BJ (cell line): ENCODE data around the gene ABCF3. TPM values are rescaled to one million over a fixed set of nuclear protein-coding genes. Genes with fewer than 3 reads are reported as not detected.

ENCODE experiments used
- CTCF ChIA-PET: fragments of 350-600 bp; formaldehyde crosslinking; extraction: SDS; loops from one replicate; lab custom pipeline; 2021; ENCODE audit warnings: antibody characterized with exemption, inconsistent platforms; lab: Yijun Ruan, JAX
- POLR2A ChIA-PET: fragments of 300-600 bp; sonication (Branson Sonifier 250); formaldehyde crosslinking; extraction: SDS; loops from one replicate; lab custom pipeline; 2021; ENCODE audit warnings: antibody characterized with exemption; lab: Charles Lee
- DNase-seq: peaks from one replicate; pipeline ENCODE4 v3.0.0-alpha.2; 2011; ENCODE audit warnings: low read depth
- H3K27me3 ChIP-seq: 2 replicates; pipeline ENCODE4 v1.6.0; 2011; ENCODE audit warnings: low read length; ENCODE audit not compliant: control insufficient read depth, insufficient read depth
- H3K36me3 ChIP-seq: 2 replicates; pipeline ENCODE4 v1.5.1; 2011; ENCODE audit warnings: low read length; ENCODE audit not compliant: control insufficient read depth, insufficient read depth
- H3K4me3 ChIP-seq: 2 replicates; pipeline ENCODE4 v1.5.1; 2011; ENCODE audit warnings: low read depth, mild to moderate bottlenecking, control low read depth, low read length
- CTCF ChIP-seq: IDR thresholded peaks from 2 replicates; pipeline ENCODE4 v1.5.1; 2011; ENCODE audit warnings: low read depth, mild to moderate bottlenecking, control low read depth, inconsistent platforms, low read length, moderate library complexity; ENCODE audit not compliant: insufficient read depth
- polyA plus RNA-seq: library from polyadenylated mRNA; depleted of rRNA; stranded (reverse); fragments of >200 nt; gene quantifications from 2 replicates; pipeline ENCODE4 v1.2.3, GENCODE V29; 2011

The ABCF3 gene
- polyA plus RNA-seq, 1 experiment, result 82.8 TPM

DNA sequence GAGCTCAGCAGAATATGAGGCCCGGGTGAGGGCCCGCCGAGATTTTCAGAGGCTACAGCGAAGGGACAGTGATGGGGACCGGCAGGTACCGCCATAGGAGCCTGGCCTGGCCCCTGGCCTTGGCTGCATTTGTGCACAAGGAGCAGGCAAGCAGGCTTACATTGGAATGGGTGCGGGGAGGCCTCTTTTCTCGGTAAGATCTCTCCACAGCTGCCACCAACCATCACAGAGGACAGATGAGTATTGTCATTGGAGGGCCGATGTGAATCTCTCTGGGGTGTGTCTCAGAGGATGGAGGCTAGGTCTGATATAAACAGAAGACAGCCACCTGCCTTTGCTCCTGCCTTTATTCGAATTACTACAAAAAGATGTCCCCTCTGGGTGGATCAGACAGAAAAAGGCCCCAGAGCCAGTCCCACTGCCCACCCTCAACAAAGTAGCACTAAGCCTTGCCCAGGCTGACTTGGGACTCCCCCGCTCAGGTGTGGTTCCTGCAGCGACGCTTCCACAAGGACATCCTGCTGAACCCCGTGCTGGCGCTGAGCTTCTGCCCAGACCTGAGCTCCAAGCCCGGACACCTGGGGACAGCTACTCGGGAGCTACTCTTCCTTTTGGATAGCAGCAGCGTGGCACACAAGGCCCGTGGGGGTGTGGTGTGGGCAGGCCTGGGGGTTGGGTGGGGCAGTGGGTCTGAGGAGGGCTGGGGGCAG is 48.8 kb downstream of the ABCF3 start:
- ChIA-PET CTCF (no interaction called here), POLR2A (no interaction called here)
- Histone ChIP-seq H3K36me3 (no peaks in the 10 kb centered on the region), H3K27me3 (peaks cover 20% of the 10 kb centered on the region), H3K4me3 (no peak overlapping the region)
- DNase-seq, result no peak
- TF ChIP-seq CTCF, result no peak

- H3K4me3 ChIP-seq, result no peak overlapping the region
- peaks cover 19% of the 10 kb centered on the region for H3K27me3 ChIP-seq
- POLR2A ChIA-PET, result no interaction called here
- CTCF ChIA-PET, result interaction anchor here (6.4 kb wide), 1 partner anchor 9 kb away, joined by 54 read pairs; the partner anchor contains the start of gene VWA5B2
- no peak for TF ChIP-seq CTCF
- H3K36me3 ChIP-seq, result no peaks in the 10 kb centered on the region
- DNase-seq, result no peak
These were observed 49.5 kb downstream of the ABCF3 start for GRCh38 chr3:184235381-184236032.

- no peak overlapping the region for H3K4me3 ChIP-seq
- H3K36me3 ChIP-seq, result no peaks in the 10 kb centered on the region
- TF ChIP-seq CTCF, result no peak
- no peak for DNase-seq
- peaks cover 16% of the 10 kb centered on the region for H3K27me3 ChIP-seq
- CTCF ChIA-PET, result interaction anchor here (6.4 kb wide), 1 partner anchor 9 kb away, joined by 54 read pairs; the partner anchor contains the start of gene VWA5B2
- POLR2A ChIA-PET, result no interaction called here
These were observed 50.0 kb downstream of the ABCF3 start for GRCh38 chr3:184236033-184236410.

DNA sequence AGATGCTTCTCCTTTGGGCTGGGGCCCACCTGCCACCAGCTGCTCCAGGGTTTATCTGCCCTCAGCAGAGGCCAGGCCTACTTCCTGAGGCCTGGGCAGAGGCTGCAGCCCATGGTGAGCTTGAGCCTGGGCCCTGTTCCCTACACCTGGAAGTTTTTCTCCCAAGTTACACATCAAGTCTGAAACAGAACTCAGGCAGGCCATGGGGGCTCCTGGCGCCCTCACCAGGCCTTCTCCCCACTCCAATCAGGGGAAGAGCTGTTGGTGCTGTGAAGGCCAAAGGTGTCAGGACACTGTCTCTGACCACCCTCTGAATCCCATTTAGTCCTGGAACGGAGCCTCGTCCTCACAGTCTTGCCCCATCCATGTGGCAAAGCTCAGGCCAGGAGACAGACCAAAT is 50.6 kb downstream of the ABCF3 start:
- CTCF ChIA-PET, result interaction anchor here (1.5 to 6.4 kb wide), 2 partner anchors 10 to 13 kb away, joined by 4 to 54 read pairs; partner anchors contain the start of genes EEF1AKMT4 and VWA5B2
- H3K27me3 ChIP-seq, result peaks cover 10% of the 10 kb centered on the region
- POLR2A ChIA-PET, result no interaction called here
- H3K4me3 ChIP-seq, result no peak overlapping the region
- H3K36me3 ChIP-seq, result no peaks in the 10 kb centered on the region; the same call in 1 of the 2 replicates
- no peak for TF ChIP-seq CTCF
- DNase-seq, result no peak

GRCh38 chr3:184237211-184237610 is 51.2 kb downstream of the ABCF3 start:
- H3K27me3 ChIP-seq, result peaks cover 4% of the 10 kb centered on the region
- no peak for DNase-seq
- ChIA-PET CTCF (interaction anchor here (1.5 to 6.4 kb wide), 2 partner anchors 11 to 13 kb away, joined by 4 to 54 read pairs; partner anchors contain the start of genes EEF1AKMT4 and VWA5B2), POLR2A (no interaction called here)
- H3K4me3 ChIP-seq, result no peak overlapping the region
- H3K36me3 ChIP-seq, result no peaks in the 10 kb centered on the region; the same call in none of the 2 replicates
- TF ChIP-seq CTCF, result no peak
